Type B pancreatic cell (in vitro differentiated cells): Measurements from ENCODE around the gene SLC22A31. TPM values are rescaled to one million over a fixed set of nuclear protein-coding genes. Genes with fewer than 3 reads are reported as not detected.
A peak's percentile ranks its signal among the peaks of the same experiment; 100 is the strongest.

Experiments
- DNase-seq: peaks from one replicate; pipeline ENCODE4 v3.0.0; 2021; ENCODE audit warnings: mixed read lengths; ENCODE audit not compliant: unreplicated experiment; ENCODE audit errors: extremely low spot score
- H3K27ac Mint-ChIP-seq: 2 replicates; pipeline ENCODE4 v1.8.0; 2021; ENCODE audit warnings: mild to moderate bottlenecking, mixed read lengths
- H3K27me3 Mint-ChIP-seq: 2 replicates; pipeline ENCODE4 v1.8.0; 2021; ENCODE audit warnings: mixed read lengths
- H3K36me3 Mint-ChIP-seq: 2 replicates; pipeline ENCODE4 v1.8.0; 2021; ENCODE audit warnings: mixed read lengths
- H3K4me1 Mint-ChIP-seq: one replicate; pipeline ENCODE4 v1.8.0; 2021; ENCODE audit warnings: mixed read lengths; ENCODE audit not compliant: unreplicated experiment
- H3K4me3 Mint-ChIP-seq: 2 replicates; pipeline ENCODE4 v1.8.0; 2021; ENCODE audit warnings: mild to moderate bottlenecking, mixed read lengths
- H3K9me3 Mint-ChIP-seq: 2 replicates; pipeline ENCODE4 v1.8.0; 2021; ENCODE audit warnings: mixed read lengths
- CTCF ChIP-seq: fragments of 200-600 bp; sonication (generic); conservative IDR thresholded peaks from 2 replicates; pipeline ENCODE4 v1.5.0; 2021; ENCODE audit warnings: antibody characterized with exemption, mild to moderate bottlenecking
- total RNA-seq: library from RNA; stranded (reverse); gene quantifications from 2 replicates; pipeline ENCODE4 v1.2.1, GENCODE V29; 2021; ENCODE audit warnings: low replicate concordance

Gene SLC22A31
- total RNA-seq, 1 donor from 2014 or later = 2.9 TPM

- no peak overlapping the region for H3K4me3 Mint-ChIP-seq
- H3K9me3 Mint-ChIP-seq = peaks cover 10% of the 10 kb centered on the region
- no peak overlapping the region for H3K27ac Mint-ChIP-seq
- H3K27me3 Mint-ChIP-seq = no peaks in the 10 kb centered on the region
- peaks cover 9% of the 10 kb centered on the region for H3K4me1 Mint-ChIP-seq
- no peak for DNase-seq
- H3K36me3 Mint-ChIP-seq = peaks cover 10% of the 10 kb centered on the region
- TF ChIP-seq CTCF = no peak
These were observed 47.3 kb downstream of the SLC22A31 start for GRCh38 chr16:89152831-89153700.

DNA sequence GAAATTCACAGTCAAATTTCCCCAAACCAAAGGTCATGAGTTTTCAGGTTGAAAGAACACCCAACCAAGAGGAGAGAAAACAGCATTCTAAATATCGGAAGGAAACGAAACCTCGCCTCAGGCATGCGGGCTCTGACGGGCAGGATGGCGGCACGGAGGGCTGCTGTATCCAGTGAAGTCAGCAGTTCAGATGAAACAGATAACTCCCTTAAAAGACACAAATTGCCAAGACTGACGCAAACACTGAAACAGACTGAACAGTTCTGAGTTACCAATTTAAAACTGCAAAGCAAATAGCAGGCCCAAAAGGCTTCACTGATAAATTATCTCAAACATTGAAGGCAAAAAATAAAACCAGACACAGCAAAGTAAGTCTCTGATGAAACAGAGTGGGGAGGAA lies 49.4 kb downstream of the SLC22A31 start:
- DNase-seq = no peak
- Mint-ChIP-seq H3K27ac (peak overlapping the region; percentile 5), H3K4me3 (no peak overlapping the region), H3K36me3 (peaks cover 15% of the 10 kb centered on the region), H3K9me3 (peaks cover 10% of the 10 kb centered on the region), H3K27me3 (no peaks in the 10 kb centered on the region), H3K4me1 (peaks cover 9% of the 10 kb centered on the region)
- no peak for TF ChIP-seq CTCF

DNA sequence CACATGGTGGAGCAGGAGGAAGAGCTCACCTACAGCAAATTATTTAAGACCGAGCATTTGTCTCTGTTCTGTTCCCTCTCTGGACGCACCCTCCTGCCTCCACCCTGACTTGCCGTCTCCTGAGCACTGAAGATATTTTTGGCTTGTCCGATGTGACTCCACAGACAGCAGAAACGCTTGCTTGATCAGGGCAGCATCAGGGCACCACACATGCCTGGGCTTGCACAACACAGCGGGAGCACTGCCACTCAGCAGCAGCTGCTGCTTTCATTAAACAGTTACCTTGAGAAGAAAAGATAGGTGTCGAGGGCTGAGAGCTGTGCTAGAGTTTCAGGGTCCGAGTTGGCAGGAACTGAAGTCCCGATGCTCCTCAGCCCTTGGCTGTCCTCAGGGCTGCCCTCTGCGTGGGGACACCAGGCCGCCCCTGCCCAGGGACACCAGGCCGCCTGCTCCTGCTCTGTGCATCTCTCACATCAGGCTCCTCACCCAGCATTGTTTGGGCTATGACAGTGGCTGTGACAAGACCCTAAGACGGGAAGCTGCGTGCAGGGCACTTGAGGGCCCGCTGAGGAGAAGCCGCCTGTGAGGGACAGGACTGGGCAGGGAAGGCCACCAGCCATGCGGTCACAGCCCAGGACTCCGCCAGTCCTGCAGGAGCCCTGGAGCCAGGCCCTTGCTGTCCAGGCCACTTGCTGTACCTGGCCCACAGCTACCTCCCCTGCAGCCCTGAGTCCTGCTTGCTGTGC lies 50.1 kb downstream of the SLC22A31 start:
- DNase-seq = no peak
- H3K36me3 Mint-ChIP-seq = peaks cover 15% of the 10 kb centered on the region
- H3K27me3 Mint-ChIP-seq = no peaks in the 10 kb centered on the region
- H3K4me1 Mint-ChIP-seq = peaks cover 2% of the 10 kb centered on the region
- H3K27ac Mint-ChIP-seq = peak overlapping the region; percentile 56
- TF ChIP-seq CTCF = no peak
- no peak overlapping the region for H3K4me3 Mint-ChIP-seq
- peaks cover 10% of the 10 kb centered on the region for H3K9me3 Mint-ChIP-seq

GRCh38 chr16:89149386-89149785 lies 51.0 kb downstream of the SLC22A31 start:
- TF ChIP-seq CTCF = no peak
- H3K36me3 Mint-ChIP-seq = peaks cover 15% of the 10 kb centered on the region
- H3K9me3 Mint-ChIP-seq = peaks cover 10% of the 10 kb centered on the region

DNA sequence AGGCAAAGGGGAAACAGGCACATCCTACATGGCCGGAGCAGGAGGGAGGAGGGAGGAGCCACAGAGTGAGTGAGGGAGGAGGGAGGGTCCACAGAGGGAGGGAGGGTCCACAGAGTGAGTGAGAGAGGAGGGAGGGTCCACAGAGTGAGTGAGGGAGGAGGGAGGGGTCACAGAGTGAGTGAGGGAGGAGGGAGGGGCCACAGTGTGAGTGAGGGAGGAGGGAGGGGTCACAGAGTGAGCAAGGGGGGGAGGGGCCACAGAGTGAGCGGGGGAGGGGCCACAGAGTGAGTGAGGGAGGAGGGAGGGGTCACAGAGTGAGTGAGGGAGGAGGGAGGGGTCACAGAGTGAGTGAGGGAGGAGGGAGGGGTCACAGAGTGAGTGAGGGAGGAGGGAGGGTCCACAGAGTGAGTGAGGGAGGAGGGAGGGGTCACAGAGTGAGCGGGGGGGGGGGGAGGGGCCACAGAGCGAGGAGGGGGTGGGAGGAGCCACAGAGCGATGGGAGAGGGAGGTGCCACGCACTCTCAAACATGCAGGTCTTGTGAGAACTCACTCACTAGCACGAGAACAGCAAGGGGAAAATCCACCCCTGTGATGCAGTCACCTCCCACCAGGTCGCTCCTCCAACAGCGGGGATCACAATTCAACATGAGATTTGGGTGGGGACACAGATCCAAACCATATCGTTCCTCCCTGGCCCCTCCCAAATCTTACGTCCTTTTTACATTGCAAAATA lies 53.1 kb downstream of the SLC22A31 start:
- no peak overlapping the region for H3K4me3 Mint-ChIP-seq
- H3K9me3 Mint-ChIP-seq = peaks cover 10% of the 10 kb centered on the region
- H3K27ac Mint-ChIP-seq = no peak overlapping the region
- H3K4me1 Mint-ChIP-seq = no peaks in the 10 kb centered on the region
- H3K36me3 Mint-ChIP-seq = peaks cover 15% of the 10 kb centered on the region
- H3K27me3 Mint-ChIP-seq = no peaks in the 10 kb centered on the region
- no peak for DNase-seq
- TF ChIP-seq CTCF = no peak

More at GRCh38 chr16:89149386-89149785, 51.0 kb downstream of the SLC22A31 start:
- H3K4me3 Mint-ChIP-seq = no peak overlapping the region
- no peaks in the 10 kb centered on the region for H3K27me3 Mint-ChIP-seq
- H3K27ac Mint-ChIP-seq = peak overlapping the region; percentile 50
- DNase-seq = no peak
- no peaks in the 10 kb centered on the region for H3K4me1 Mint-ChIP-seq
